ENCODE measurements around the gene ASTN2. TPM values are rescaled to one million over a fixed set of nuclear protein-coding genes. Genes with fewer than 3 reads are reported as not detected.

The ASTN2 gene
- total and polyA plus RNA-seq, 10 of the 15 experiments (the other 5 are each of a cell fraction or from before 2014, with no cell fraction given), result 1.4 to 15.7 (median 7.0) TPM

GRCh38 chr9:117242082-117242481, 172.8 kb downstream of the ASTN2 start:
- Histone ChIP-seq H3K9ac (ENCODE audit: control insufficient read depth, insufficient read depth, low read length) (no peak overlapping the region), H3K4me1 (ENCODE audit: control insufficient read depth, insufficient read depth, low read length) (no peaks in the 10 kb centered on the region), H4K20me1 (ENCODE audit: control insufficient read depth, insufficient read depth) (no peaks in the 10 kb centered on the region), H3K27me3 (replicated peaks in 1 of 2; ENCODE audit: control insufficient read depth in 2 of 2, insufficient read depth in 2 of 2, low read length in 1 of 2) (no peaks in the 10 kb centered on the region; a peak in 1 of 4 replicates), H3K79me2 (ENCODE audit: control insufficient read depth, insufficient read depth, low read length) (no peaks in the 10 kb centered on the region), H3K27ac (ENCODE audit: control insufficient read depth, insufficient read depth) (no peak overlapping the region), H2AFZ (ENCODE audit: control insufficient read depth, low read depth, low read length) (no peak overlapping the region), H3K4me2 (ENCODE audit: control insufficient read depth, insufficient read depth) (no peak overlapping the region), H3K4me3 (no peak overlapping the region), H3K36me3 (ENCODE audit: control insufficient read depth in 2 of 2, insufficient read depth in 2 of 2, low read length in 1 of 2) (no peaks in the 10 kb centered on the region), H3K9me3 (replicated peaks; ENCODE audit: control insufficient read depth, insufficient read depth, low read length) (no peaks in the 10 kb centered on the region)
- ChIA-PET RAD21 (ENCODE audit: unreplicated experiment) (no interaction called here), POLR2A (no interaction called here), SMC1A (ENCODE audit: uncharacterized antibody, unreplicated experiment) (no interaction called here), CTCF (no interaction called here)
- TF ChIP-seq MXI1 (IDR thresholded peaks at IDR 0.05; ENCODE audit: low read depth, low read length) (no peak), CREB1 (IDR thresholded peaks at IDR 0.05; ENCODE audit: low read depth) (no peak), HDGF (IDR thresholded peaks at IDR 0.05) (no peak)
- FAIRE-seq, result no peak
- BruUV-seq (replicated peaks), result no TSS peak
- intact Hi-C loops (cut with micrococcal nuclease; ENCODE audit: unreplicated experiment), result no loop called here
- in situ Hi-C loops (cut with MboI), result no loop called here
- no peak for DNase-seq (ENCODE audit: low read depth, low spot score)
- ATAC-seq, result no peak
- WGBS (ENCODE audit: insufficient coverage, insufficient replicate concordance, low lambda C conversion rate, missing lambda C conversion rate), result 4% methylated on average over 3 of the region's 3 CpGs

DNA sequence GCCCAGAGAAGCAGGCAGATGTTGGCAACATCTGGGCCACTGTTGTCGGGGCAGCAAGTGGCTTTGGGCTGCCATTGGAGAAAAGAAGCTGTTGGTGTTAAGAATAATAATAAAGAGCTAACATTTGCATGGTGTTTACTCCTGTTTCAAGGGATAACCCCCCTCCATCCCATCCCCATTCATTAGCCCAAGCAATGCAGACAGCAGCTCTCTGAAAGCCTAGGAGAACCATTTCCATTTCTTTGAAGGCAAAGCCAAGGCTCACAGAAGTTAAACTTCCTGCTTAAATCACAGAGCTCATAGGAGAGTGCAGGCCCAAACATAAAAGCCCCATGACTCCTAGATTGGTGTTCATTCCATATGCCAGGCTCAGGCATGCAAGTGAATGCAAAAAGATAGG, 175.4 kb downstream of the ASTN2 start:
- SMC1A ChIA-PET (ENCODE audit: uncharacterized antibody, unreplicated experiment), result no interaction called here
- Histone ChIP-seq H3K36me3 (ENCODE audit: control insufficient read depth in 2 of 2, insufficient read depth in 2 of 2, low read length in 1 of 2) (no peaks in the 10 kb centered on the region), H3K4me1 (ENCODE audit: control insufficient read depth, insufficient read depth, low read length) (no peaks in the 10 kb centered on the region), H3K9me3 (replicated peaks; ENCODE audit: control insufficient read depth, insufficient read depth, low read length) (no peaks in the 10 kb centered on the region), H3K9ac (ENCODE audit: control insufficient read depth, insufficient read depth, low read length) (no peak overlapping the region), H4K20me1 (ENCODE audit: control insufficient read depth, insufficient read depth) (no peaks in the 10 kb centered on the region), H3K4me2 (ENCODE audit: control insufficient read depth, insufficient read depth) (no peak overlapping the region), H3K27me3 (replicated peaks in 1 of 2; ENCODE audit: control insufficient read depth in 2 of 2, insufficient read depth in 2 of 2, low read length in 1 of 2) (no peaks in the 10 kb centered on the region), H2AFZ (ENCODE audit: control insufficient read depth, low read depth, low read length) (no peak overlapping the region), H3K4me3 (no peak overlapping the region), H3K79me2 (ENCODE audit: control insufficient read depth, insufficient read depth, low read length) (no peaks in the 10 kb centered on the region), H3K27ac (ENCODE audit: control insufficient read depth, insufficient read depth) (no peak overlapping the region)
- FAIRE-seq (no peak), DNase-seq (ENCODE audit: low read depth, low spot score) (no peak), ATAC-seq (no peak)
- in situ Hi-C loops (cut with MboI), result no loop called here
- BruUV-seq (replicated peaks), result no TSS peak
- 0% methylated on average over 1 of the region's 1 CpG for WGBS (ENCODE audit: insufficient coverage, insufficient replicate concordance, low lambda C conversion rate, missing lambda C conversion rate)
- intact Hi-C loops (cut with micrococcal nuclease; ENCODE audit: unreplicated experiment), result no loop called here
- CTCF ChIA-PET, result interaction anchor here (1.6 kb wide), 1 partner anchor 9 kb away, joined by 3 read pairs; no protein-coding TSS in a partner anchor
- POLR2A ChIA-PET, result no interaction called here
- no peak for TF ChIP-seq HDGF (IDR thresholded peaks at IDR 0.05)
- no peak for TF ChIP-seq ZBTB40 (IDR thresholded peaks at IDR 0.05; ENCODE audit: borderline replicate concordance)
- no peak for TF ChIP-seq ESRRA (IDR thresholded peaks at IDR 0.05; ENCODE audit: low read length)
- TF ChIP-seq, protein P1, sequence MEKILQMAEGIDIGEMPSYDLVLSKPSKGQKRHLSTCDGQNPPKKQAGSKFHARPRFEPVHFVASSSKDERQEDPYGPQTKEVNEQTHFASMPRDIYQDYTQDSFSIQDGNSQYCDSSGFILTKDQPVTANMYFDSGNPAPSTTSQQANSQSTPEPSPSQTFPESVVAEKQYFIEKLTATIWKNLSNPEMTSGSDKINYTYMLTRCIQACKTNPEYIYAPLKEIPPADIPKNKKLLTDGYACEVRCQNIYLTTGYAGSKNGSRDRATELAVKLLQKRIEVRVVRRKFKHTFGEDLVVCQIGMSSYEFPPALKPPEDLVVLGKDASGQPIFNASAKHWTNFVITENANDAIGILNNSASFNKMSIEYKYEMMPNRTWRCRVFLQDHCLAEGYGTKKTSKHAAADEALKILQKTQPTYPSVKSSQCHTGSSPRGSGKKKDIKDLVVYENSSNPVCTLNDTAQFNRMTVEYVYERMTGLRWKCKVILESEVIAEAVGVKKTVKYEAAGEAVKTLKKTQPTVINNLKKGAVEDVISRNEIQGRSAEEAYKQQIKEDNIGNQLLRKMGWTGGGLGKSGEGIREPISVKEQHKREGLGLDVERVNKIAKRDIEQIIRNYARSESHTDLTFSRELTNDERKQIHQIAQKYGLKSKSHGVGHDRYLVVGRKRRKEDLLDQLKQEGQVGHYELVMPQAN (conservative IDR thresholded peaks at IDR 0.05), result no peak
- RAD21 ChIA-PET (ENCODE audit: unreplicated experiment), result no interaction called here
